ENCODE results near the gene PTGFRN. TPM values are rescaled to one million over a fixed set of nuclear protein-coding genes. Genes with fewer than 3 reads are reported as not detected.

The PTGFRN gene
- total and polyA plus RNA-seq, 9 of the 15 experiments (the other 6 are each of a cell fraction or from before 2014, with no cell fraction given): 17.3 to 33.1 (median 25.7) TPM

DNA sequence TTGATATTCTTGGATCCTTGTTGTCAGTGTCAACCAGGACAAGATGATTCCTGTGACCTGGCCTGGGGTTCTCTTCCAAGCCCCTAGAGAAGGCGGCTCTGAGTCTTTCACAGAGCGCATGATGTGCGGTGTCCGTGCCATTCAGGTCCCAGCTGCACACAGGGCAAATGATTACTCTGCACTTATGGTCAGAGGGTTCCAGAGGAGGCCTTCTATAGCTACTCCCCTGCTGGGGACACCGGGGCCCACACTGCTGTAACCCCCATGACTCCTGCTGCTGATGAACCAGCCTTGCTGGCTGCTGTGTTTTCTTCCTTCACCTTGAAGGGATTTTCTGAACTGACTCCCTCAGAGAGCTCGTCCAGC is 1.5 kb downstream of the PTGFRN start:
- peak overlapping the region; percentile 83 for H3K4me2 ChIP-seq (ENCODE audit: insufficient read depth, low read length)

More for the DNA sequence above, 1.5 kb downstream of the PTGFRN start:
- H3K9ac ChIP-seq (ENCODE audit: insufficient read depth in 1 of 2, low read depth in 2 of 2, low read length in 2 of 2): peak overlapping the region; percentile 82 to 97
- H2AFZ ChIP-seq (ENCODE audit: low read depth, low read length): peak overlapping the region; percentile 93; the same call in 1 of the 2 replicates
- no peaks in the 10 kb centered on the region for H3K9me3 ChIP-seq (replicated peaks; ENCODE audit: control insufficient read depth, insufficient read depth, low read depth, low read length)
- FAIRE-seq: peak; percentile 35
- H3K4me3 ChIP-seq: peak overlapping the region; percentile 65
- H3K9me1 ChIP-seq (ENCODE audit: control insufficient read depth, insufficient read depth, low read length): no peaks in the 10 kb centered on the region
- peak; percentile 61 for ATAC-seq
- peak; percentile 51 to 63 (median 54) for DNase-seq (ENCODE audit: extremely low read depth in 1 of 4, low spot score in 3 of 4)
- peak overlapping the region; percentile 1; the same call in 2 of the 3 replicates for H3K27ac ChIP-seq (ENCODE audit: extremely low read depth, low read depth, low read length)
- H4K20me1 ChIP-seq (replicated peaks; ENCODE audit: control insufficient read depth, insufficient read depth, low read length): no peaks in the 10 kb centered on the region
- 32% methylated on average over 6 of the region's 6 CpGs for WGBS (ENCODE audit: insufficient coverage, low coverage, missing lambda C conversion rate)
- ChIA-PET POLR2A (interaction anchor here (0.6 to 2.8 kb wide), 11 partner anchors 9 to 262 kb away, joined by 3 to 15 read pairs (median 5); no protein-coding TSS in a partner anchor), CTCF (ENCODE audit: low intra/inter-chr PET ratio) (no interaction called here)
- TF ChIP-seq FOXM1 (IDR thresholded peaks at IDR 0.05; ENCODE audit: low read depth) (no peak), FOXM1 (CRISPR knock-in tag; IDR thresholded peaks at IDR 0.05; ENCODE audit: low read depth) (0 out of 2 replicates have a peak, but pooled peaks have one; percentile 52), TCFL5 (CRISPR knock-in tag; conservative IDR thresholded peaks at IDR 0.05) (no peak), ELF1 (tag; IDR thresholded peaks at IDR 0.05) (0 out of 2 replicates have a peak, but pooled peaks have one; percentile 26), NRF1 (conservative IDR thresholded peaks at IDR 0.05 in 1 of 2, IDR thresholded peaks at IDR 0.05 in 1 of 2) (0 out of 4 replicates have a peak, but pooled peaks of 1 of the 2 experiments have one; percentile 14), BRD4 (IDR thresholded peaks at IDR 0.05) (0 out of 2 replicates have a peak, but pooled peaks have one; percentile 13), MAFG (tag; conservative IDR thresholded peaks at IDR 0.05) (0 out of 2 replicates have a peak, but pooled peaks have one; percentile 19), ELK3 (CRISPR knock-in tag; IDR thresholded peaks at IDR 0.05) (no peak), HIVEP1 (CRISPR knock-in tag; IDR thresholded peaks at IDR 0.05) (no peak), ZNF316 (IDR thresholded peaks at IDR 0.05) (peak; percentile 37; the same call in 1 of the 2 replicates), FOXK2 (conservative IDR thresholded peaks at IDR 0.05 in 1 of 2, IDR thresholded peaks at IDR 0.05 in 1 of 2; ENCODE audit: low read depth in 2 of 2) (0 out of 4 replicates have a peak, but pooled peaks of 1 of the 2 experiments have one; percentile 13), MAFK (IDR thresholded peaks at IDR 0.05; ENCODE audit: low read length) (peak; percentile 21; the same call in 1 of the 2 replicates), ATF1 (CRISPR knock-in tag; IDR thresholded peaks at IDR 0.05) (no peak), ATF1 (tag; IDR thresholded peaks at IDR 0.05) (no peak), ZKSCAN8 (CRISPR knock-in tag; IDR thresholded peaks at IDR 0.05) (no peak), C11orf30 (IDR thresholded peaks at IDR 0.05; ENCODE audit: low read depth) (peak; percentile 42; the same call in 1 of the 2 replicates)
- peaks cover 7% of the 10 kb centered on the region; the same call in 1 of the 3 replicates for H3K36me3 ChIP-seq (ENCODE audit: control insufficient read depth, insufficient read depth, low read length)
- peaks cover 58% of the 10 kb centered on the region for H3K79me2 ChIP-seq (ENCODE audit: control insufficient read depth, insufficient read depth, low read length)
- BruUV-seq (replicated peaks): no TSS peak
- intact Hi-C loops (cut with micrococcal nuclease): loop anchor here (5.0 kb wide), 1 partner anchor 84 kb away; no protein-coding TSS in a partner anchor
- no peaks in the 10 kb centered on the region for H3K27me3 ChIP-seq (ENCODE audit: control insufficient read depth in 2 of 2, insufficient read depth in 2 of 2, low read length in 2 of 2)
- H3K4me1 ChIP-seq (replicated peaks in 1 of 2; ENCODE audit: control insufficient read depth in 2 of 2, insufficient read depth in 2 of 2, low read length in 2 of 2): peaks cover 31 to 47% of the 10 kb centered on the region in 2 experiments
- in situ Hi-C loops (cut with MboI): no loop called here
